Activated naive CD8-positive, alpha-beta T cell (primary cell): ENCODE measurements around the gene AOPEP.

ENCODE experiments used
- H3K27ac Mint-ChIP-seq: one replicate; pipeline ENCODE4 v1.8.0; 2021; ENCODE audit warnings: mixed read lengths
- H3K27me3 Mint-ChIP-seq: one replicate; pipeline ENCODE4 v1.8.0; 2021; ENCODE audit warnings: mixed read lengths
- H3K36me3 Mint-ChIP-seq: one replicate; pipeline ENCODE4 v1.8.0; 2021; ENCODE audit warnings: mixed read lengths
- H3K4me1 Mint-ChIP-seq: one replicate; pipeline ENCODE4 v1.8.0; 2021; ENCODE audit warnings: low read depth, mixed read lengths
- H3K4me3 Mint-ChIP-seq: one replicate; pipeline ENCODE4 v1.8.0; 2021; ENCODE audit warnings: mild to moderate bottlenecking, mixed read lengths
- H3K9me3 Mint-ChIP-seq: one replicate; pipeline ENCODE4 v1.8.0; 2021; ENCODE audit warnings: low read depth, mixed read lengths

AOPEP gene

GRCh38 chr9:95132366-95133324, 406.1 kb downstream of the AOPEP start:
- Mint-ChIP-seq H3K9me3 (no peaks in the 10 kb centered on the region), H3K36me3 (peaks cover 14% of the 10 kb centered on the region), H3K27me3 (no peaks in the 10 kb centered on the region), H3K4me3 (no peak overlapping the region), H3K27ac (no peak overlapping the region), H3K4me1 (no peaks in the 10 kb centered on the region)

- no peak overlapping the region for H3K27ac Mint-ChIP-seq
- no peaks in the 10 kb centered on the region for H3K9me3 Mint-ChIP-seq
- no peaks in the 10 kb centered on the region for H3K27me3 Mint-ChIP-seq
- H3K4me1 Mint-ChIP-seq, result no peaks in the 10 kb centered on the region
- H3K36me3 Mint-ChIP-seq, result peaks cover 14% of the 10 kb centered on the region
- H3K4me3 Mint-ChIP-seq, result no peak overlapping the region
Observed at GRCh38 chr9:95133325-95133705, 406.8 kb downstream of the AOPEP start.

GRCh38 chr9:95134457-95134881, 408.0 kb downstream of the AOPEP start:
- Mint-ChIP-seq H3K4me1 (no peaks in the 10 kb centered on the region), H3K9me3 (no peaks in the 10 kb centered on the region), H3K27ac (no peak overlapping the region), H3K27me3 (no peaks in the 10 kb centered on the region), H3K4me3 (no peak overlapping the region), H3K36me3 (peaks cover 14% of the 10 kb centered on the region)

GRCh38 chr9:95135756-95136155, 409.3 kb downstream of the AOPEP start:
- no peak overlapping the region for H3K27ac Mint-ChIP-seq
- peaks cover 16% of the 10 kb centered on the region for H3K36me3 Mint-ChIP-seq
- no peaks in the 10 kb centered on the region for H3K27me3 Mint-ChIP-seq
- H3K9me3 Mint-ChIP-seq, result no peaks in the 10 kb centered on the region
- no peaks in the 10 kb centered on the region for H3K4me1 Mint-ChIP-seq
- H3K4me3 Mint-ChIP-seq, result no peak overlapping the region
